Measurements from ENCODE around the gene UBAP2L.

UBAP2L gene

GRCh38 chr1:154318386-154318785 lies 97.6 kb downstream of the UBAP2L start:
- TF ChIP-seq REST (IDR thresholded peaks at IDR 0.05; ENCODE audit: insufficient read depth in 1 of 2, low read depth in 2 of 2, low read length in 2 of 2) = no peak
- no peak for TF ChIP-seq FOXP2 (optimal IDR thresholded peaks at IDR 0.05; ENCODE audit: borderline replicate concordance, extremely low read depth, extremely low read length, insufficient read depth)
- TF ChIP-seq TAF1 (IDR thresholded peaks at IDR 0.05; ENCODE audit: borderline replicate concordance, insufficient read depth, low read length) = no peak
- TF ChIP-seq SIN3A (IDR thresholded peaks at IDR 0.05; ENCODE audit: borderline replicate concordance, insufficient read depth, low read length) = no peak
- TF ChIP-seq POLR2AphosphoS5 (IDR thresholded peaks at IDR 0.05; ENCODE audit: low read depth, low read length) = no peak

All from PFSK-1 (cell line).